Transverse colon (tissue), 4 donors: Measurements from ENCODE around the gene NEK4.

Source experiments
- EP300 ChIP-seq: sonication (generic); formaldehyde crosslinking; IDR thresholded peaks from one replicate; pipeline ENCODE4 v1.6.1; 2017; ENCODE audit warnings: antibody characterized with exemption, low read depth
- POLR2A ChIP-seq: fragments of 450-650 bp; IDR thresholded peaks from one replicate; pipeline ENCODE4 v1.6.1; 2016; ENCODE audit warnings: antibody characterized with exemption, mild to moderate bottlenecking, moderate library complexity
- POLR2AphosphoS5 ChIP-seq, 3 donors: sonication (generic); formaldehyde crosslinking; IDR thresholded peaks; one replicate each; pipeline ENCODE4 v1.6.1; 2016; ENCODE audit warnings: antibody characterized with exemption in 3 of 3
- TF ChIP-seq, protein P1 (sequence below), 5 experiments: fragments of 200-600 bp in 3 of 5; fragments of 450-650 bp in 2 of 5; sonication (generic) in 3 of 5; IDR thresholded peaks; 1 replicate in 2 of 5; 2 replicates in 3 of 5; pipeline ENCODE4 v1.5.1; 2016 to 2017; ENCODE audit warnings: antibody characterized with exemption in 5 of 5, inconsistent platforms in 3 of 5, mild to moderate bottlenecking in 2 of 5, moderate library complexity in 1 of 5

DNA sequence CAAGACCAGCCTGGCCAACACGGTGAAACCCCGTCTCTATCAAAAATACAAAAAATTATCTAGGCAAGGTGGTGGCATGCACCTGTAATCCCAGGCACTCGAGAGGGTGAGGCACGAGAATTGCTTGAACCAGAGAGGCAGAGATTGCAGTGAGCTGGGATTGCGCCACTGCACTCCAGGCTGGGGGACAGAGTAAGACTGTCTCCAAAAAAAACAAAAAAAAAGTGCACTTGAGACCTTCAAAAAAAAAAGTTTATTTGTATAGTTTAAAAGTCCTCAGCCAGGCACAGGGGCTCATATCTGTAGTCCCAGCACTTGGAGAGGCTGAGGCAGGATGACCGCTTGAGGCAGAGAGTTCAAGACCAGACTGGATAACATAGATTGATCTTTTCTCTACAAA, 87.1 kb downstream of the NEK4 start:
- TF ChIP-seq, protein P1, sequence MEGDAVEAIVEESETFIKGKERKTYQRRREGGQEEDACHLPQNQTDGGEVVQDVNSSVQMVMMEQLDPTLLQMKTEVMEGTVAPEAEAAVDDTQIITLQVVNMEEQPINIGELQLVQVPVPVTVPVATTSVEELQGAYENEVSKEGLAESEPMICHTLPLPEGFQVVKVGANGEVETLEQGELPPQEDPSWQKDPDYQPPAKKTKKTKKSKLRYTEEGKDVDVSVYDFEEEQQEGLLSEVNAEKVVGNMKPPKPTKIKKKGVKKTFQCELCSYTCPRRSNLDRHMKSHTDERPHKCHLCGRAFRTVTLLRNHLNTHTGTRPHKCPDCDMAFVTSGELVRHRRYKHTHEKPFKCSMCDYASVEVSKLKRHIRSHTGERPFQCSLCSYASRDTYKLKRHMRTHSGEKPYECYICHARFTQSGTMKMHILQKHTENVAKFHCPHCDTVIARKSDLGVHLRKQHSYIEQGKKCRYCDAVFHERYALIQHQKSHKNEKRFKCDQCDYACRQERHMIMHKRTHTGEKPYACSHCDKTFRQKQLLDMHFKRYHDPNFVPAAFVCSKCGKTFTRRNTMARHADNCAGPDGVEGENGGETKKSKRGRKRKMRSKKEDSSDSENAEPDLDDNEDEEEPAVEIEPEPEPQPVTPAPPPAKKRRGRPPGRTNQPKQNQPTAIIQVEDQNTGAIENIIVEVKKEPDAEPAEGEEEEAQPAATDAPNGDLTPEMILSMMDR (IDR thresholded peaks at IDR 0.05) = no peak
- TF ChIP-seq POLR2A (no peak), EP300 (no peak), POLR2AphosphoS5 (IDR thresholded peaks at IDR 0.05) (no peak)
